ENCODE measurements around the gene CHST2. TPM values are rescaled to one million over a fixed set of nuclear protein-coding genes. Genes with fewer than 3 reads are reported as not detected.

CHST2 gene
- polyA plus RNA-seq (1.6 to 3.5 TPM (median 1.8 TPM) in 3 replicates), polyA minus RNA-seq (1.2 to 2.4 TPM (median 1.7 TPM) in 3 replicates)
- polyA plus RNA-seq (2011; ENCODE audit: low read depth): 2.8 TPM
- 2.2 and 3.7 TPM in 2 replicates for polyA plus RNA-seq (2011; cell fraction: cytosol; rRNA removed)
- polyA plus RNA-seq (2011; cell fraction: nucleus; rRNA removed): 4.2 and 6.8 TPM in 2 replicates
- polyA plus RNA-seq (2012; ENCODE audit: low replicate concordance): 3.4 and 11.5 TPM in 2 replicates
- 9.0 TPM for polyA minus RNA-seq (2011; cell fraction: cytosol; rRNA and poly(A)+ RNA removed)
- polyA minus RNA-seq (2011; cell fraction: nucleus; rRNA and poly(A)+ RNA removed): 6.3 and 7.5 TPM in 2 replicates

GRCh38 chr3:143119009-143119914, at the start of gene CHST2:
Gene CHST2, plus strand, starts transcription at chr3:143119771. Its CDS starts 1,046 bp downstream, at chr3:143120817.
- Histone ChIP-seq H3K4me1 (ENCODE audit: control insufficient read depth, extremely low read depth, insufficient read depth, low read length) (no peaks in the 10 kb centered on the region), H3K79me2 (ENCODE audit: control insufficient read depth, insufficient read depth, low read length) (no peaks in the 10 kb centered on the region), H3K4me3 (ENCODE audit: control insufficient read depth in 2 of 3, extremely low read depth in 1 of 3, insufficient read depth in 2 of 3, low read depth in 1 of 3, low read length in 3 of 3) (peak within 1 kb of the TSS; percentile 80 to 89 (median 81)), H4K20me1 (ENCODE audit: control insufficient read depth, extremely low read depth, insufficient read depth, low read length) (no peaks in the 10 kb centered on the region), H3K4me2 (ENCODE audit: control insufficient read depth, extremely low read depth, insufficient read depth, low read depth, low read length) (peak within 1 kb of the TSS; percentile 83), H3K27ac (ENCODE audit: control insufficient read depth, insufficient read depth, low read length) (no peak within 1 kb of the TSS), H3K9me1 (ENCODE audit: control insufficient read depth, extremely low read depth, insufficient read depth, low read length) (no peaks in the 10 kb centered on the region), H3K9me3 (ENCODE audit: control insufficient read depth, low read depth, low read length) (no peaks in the 10 kb centered on the region), H3K9ac (ENCODE audit: control insufficient read depth, extremely low read depth, insufficient read depth, low read length) (peak within 1 kb of the TSS; percentile 63), H3K36me3 (ENCODE audit: control insufficient read depth in 2 of 2, extremely low read depth in 1 of 2, insufficient read depth in 2 of 2, low read length in 2 of 2) (no peaks in the 10 kb centered on the region), H3K27me3 (ENCODE audit: control insufficient read depth, extremely low read depth, insufficient read depth, low read length) (peaks cover 18% of the 10 kb centered on the region), H2AFZ (ENCODE audit: control insufficient read depth, low read length) (peak within 1 kb of the TSS; percentile 94)
- TF ChIP-seq CTCF (optimal IDR thresholded peaks at IDR 0.05 in 1 of 3, IDR thresholded peaks at IDR 0.05 in 1 of 3, conservative IDR thresholded peaks at IDR 0.05 in 1 of 3; ENCODE audit: extremely low read depth in 1 of 3, insufficient read depth in 2 of 3, low read length in 3 of 3): no peak
- TF ChIP-seq EZH2 (IDR thresholded peaks at IDR 0.05; ENCODE audit: low read length): no peak
- FAIRE-seq (no peak), DNase-seq (ENCODE audit: low read depth, low spot score) (no peak)
- dilution Hi-C loops (cut with MboI; ENCODE audit: extremely low pct_ligation_motif_present, low sequenced_read_pairs): no loop called here

- TF ChIP-seq EZH2 (IDR thresholded peaks at IDR 0.05; ENCODE audit: low read length) (no peak), CTCF (optimal IDR thresholded peaks at IDR 0.05 in 1 of 3, IDR thresholded peaks at IDR 0.05 in 1 of 3, conservative IDR thresholded peaks at IDR 0.05 in 1 of 3; ENCODE audit: extremely low read depth in 1 of 3, insufficient read depth in 2 of 3, low read length in 3 of 3) (peak in 2 of 3 experiments; percentile 10 to 17)
- no peaks in the 10 kb centered on the region for H3K79me2 ChIP-seq (ENCODE audit: control insufficient read depth, insufficient read depth, low read length)
- H3K4me3 ChIP-seq (ENCODE audit: control insufficient read depth in 2 of 3, extremely low read depth in 1 of 3, insufficient read depth in 2 of 3, low read depth in 1 of 3, low read length in 3 of 3): no peak overlapping the region
- H3K4me1 ChIP-seq (ENCODE audit: control insufficient read depth, extremely low read depth, insufficient read depth, low read length): peaks cover 15% of the 10 kb centered on the region
- FAIRE-seq (peak; percentile 60), DNase-seq (ENCODE audit: low read depth, low spot score) (no peak)
- H4K20me1 ChIP-seq (ENCODE audit: control insufficient read depth, extremely low read depth, insufficient read depth, low read length): no peaks in the 10 kb centered on the region
- peak overlapping the region; percentile 40 for H2AFZ ChIP-seq (ENCODE audit: control insufficient read depth, low read length)
- no peaks in the 10 kb centered on the region for H3K9me1 ChIP-seq (ENCODE audit: control insufficient read depth, extremely low read depth, insufficient read depth, low read length)
- no peaks in the 10 kb centered on the region for H3K9me3 ChIP-seq (ENCODE audit: control insufficient read depth, low read depth, low read length)
- dilution Hi-C loops (cut with MboI; ENCODE audit: extremely low pct_ligation_motif_present, low sequenced_read_pairs): no loop called here
- peak overlapping the region; percentile 23 for H3K4me2 ChIP-seq (ENCODE audit: control insufficient read depth, extremely low read depth, insufficient read depth, low read depth, low read length)
- H3K9ac ChIP-seq (ENCODE audit: control insufficient read depth, extremely low read depth, insufficient read depth, low read length): no peak overlapping the region
- H3K27ac ChIP-seq (ENCODE audit: control insufficient read depth, insufficient read depth, low read length): peak overlapping the region; percentile 23
- H3K36me3 ChIP-seq (ENCODE audit: control insufficient read depth in 2 of 2, extremely low read depth in 1 of 2, insufficient read depth in 2 of 2, low read length in 2 of 2): no peaks in the 10 kb centered on the region
- no peaks in the 10 kb centered on the region for H3K27me3 ChIP-seq (ENCODE audit: control insufficient read depth, extremely low read depth, insufficient read depth, low read length)
These were observed 48.5 kb upstream of the CHST2 start for GRCh38 chr3:143070977-143071551.
